ELR (cell line): ENCODE measurements around the gene SPATA31D4.
A peak's percentile ranks its signal among the peaks of the same experiment; 100 is the strongest.
"Not testable (repeated sequence)": the region's sequence is repeated elsewhere in the genome, so short reads cannot be mapped to it uniquely, and the experiment has no call there.

Source experiments
- DNase-seq: peaks from one replicate; pipeline ENCODE4 v3.0.0-alpha.2; 2015; ENCODE audit warnings: low read depth

Gene SPATA31D4

GRCh38 chr9:81928305-81928704, at the start of gene SPATA31D4:
TSS of gene SPATA31D4 (plus strand) at chr9:81928428. CDS start at chr9:81928514, 86 bp downstream.
- DNase-seq = not testable (repeated sequence)

DNA sequence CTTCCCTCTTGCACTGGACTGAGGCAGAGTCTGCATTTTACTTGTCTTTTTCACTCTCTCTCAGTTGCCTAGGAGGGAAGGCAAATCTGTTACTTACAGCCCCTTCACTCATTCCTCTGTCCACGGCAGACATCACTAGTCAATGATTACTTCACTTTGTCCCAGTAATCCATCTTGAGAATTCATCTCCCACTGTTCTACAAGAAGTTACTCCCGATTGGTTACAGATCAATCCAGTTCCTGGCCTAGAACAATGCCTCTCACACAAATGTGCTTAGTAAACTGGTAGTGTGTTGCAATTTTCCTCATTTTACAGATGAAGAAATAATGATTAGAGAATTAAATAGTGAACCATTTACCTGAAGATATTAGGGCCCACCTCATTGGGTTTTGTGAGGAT, 49.7 kb upstream of the SPATA31D4 start:
- DNase-seq = no peak

GRCh38 chr9:81879501-81879916, 48.7 kb upstream of the SPATA31D4 start:
- peak; percentile 33 for DNase-seq

- DNase-seq = no peak
These were observed 42.6 kb upstream of the SPATA31D4 start for GRCh38 chr9:81885602-81886001.

DNA sequence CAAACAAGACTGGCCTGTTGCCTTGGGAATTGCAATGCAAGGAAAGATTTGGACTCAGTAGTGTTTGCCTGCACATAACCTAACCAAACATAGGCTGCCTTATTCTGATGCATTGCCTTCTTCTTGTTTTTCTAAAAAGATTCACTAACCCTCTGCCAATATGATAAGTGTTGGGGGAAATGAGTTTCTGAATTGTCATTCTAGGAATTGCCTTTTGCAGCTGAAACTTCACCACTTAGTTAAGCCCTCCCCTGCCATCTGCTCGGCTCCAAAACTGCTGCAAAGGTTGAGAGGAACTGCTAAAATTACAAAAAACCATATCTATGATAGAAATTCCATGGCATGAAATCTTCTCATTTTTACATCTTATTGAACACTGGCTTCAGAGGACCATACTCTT, 41.6 kb upstream of the SPATA31D4 start:
- no peak for DNase-seq

DNA sequence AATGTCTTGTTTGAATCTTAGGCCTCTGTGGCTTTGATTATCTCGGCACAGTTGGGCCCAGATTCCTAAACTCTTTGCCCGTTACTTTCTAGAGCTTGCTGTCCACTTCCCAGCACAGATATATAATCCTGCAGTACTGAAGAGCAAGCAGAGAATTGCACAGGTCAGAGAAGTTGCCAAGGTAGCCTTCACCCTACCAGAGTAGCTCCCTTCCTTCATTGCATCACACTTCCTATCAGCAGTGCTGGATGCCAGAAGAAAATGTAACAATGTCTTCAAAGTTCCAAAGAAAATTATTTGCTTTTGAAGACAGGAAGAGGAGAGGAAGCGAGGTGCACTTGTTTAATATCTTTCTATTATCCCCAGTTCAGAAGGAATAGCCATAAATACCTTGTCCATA, 38.1 kb upstream of the SPATA31D4 start:
- DNase-seq = no peak

GRCh38 chr9:81892440-81892839, 35.8 kb upstream of the SPATA31D4 start:
- no peak for DNase-seq

DNA sequence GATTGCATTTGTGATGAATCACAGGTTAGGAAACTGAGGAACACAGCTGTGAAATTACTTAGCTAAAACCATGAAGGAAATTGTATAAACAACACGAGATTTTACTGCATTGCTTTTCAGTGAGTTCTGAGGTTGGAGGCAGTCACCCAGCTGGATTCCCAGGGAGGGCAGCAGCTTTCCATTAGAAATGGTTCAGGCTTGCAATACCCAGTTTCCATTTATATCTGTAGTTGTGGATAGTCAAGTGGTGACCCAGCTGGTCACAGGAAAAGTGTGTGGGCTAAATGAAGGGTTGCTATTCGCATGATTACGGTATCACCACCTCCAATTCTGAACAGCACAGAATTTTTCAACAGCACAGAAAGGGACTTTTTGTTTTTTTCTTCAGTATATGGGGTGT, 34.3 kb upstream of the SPATA31D4 start:
- no peak for DNase-seq

DNA sequence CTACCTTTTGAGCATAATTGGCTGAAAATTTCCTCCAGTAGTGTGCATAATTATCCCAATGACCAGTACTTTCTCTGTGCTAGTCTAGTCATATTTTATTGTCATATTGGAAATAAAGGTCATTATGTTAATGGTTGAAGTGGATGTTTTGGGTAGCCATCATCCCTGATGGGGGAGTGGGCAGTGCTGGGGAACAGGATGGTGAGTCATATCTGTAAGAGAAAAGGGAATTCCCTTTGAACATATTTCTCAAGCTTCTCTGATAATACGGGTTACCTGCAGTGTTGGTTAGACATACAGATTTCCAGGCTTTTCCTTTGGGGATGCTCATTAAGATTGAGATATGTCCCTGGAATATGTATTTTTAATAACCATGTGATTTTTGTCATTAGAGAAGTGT, 33.3 kb upstream of the SPATA31D4 start:
- DNase-seq = peak; percentile 39

GRCh38 chr9:81896070-81896469, 32.2 kb upstream of the SPATA31D4 start:
- DNase-seq = peak; percentile 30

GRCh38 chr9:81898851-81899250, 29.4 kb upstream of the SPATA31D4 start:
- no peak for DNase-seq

DNA sequence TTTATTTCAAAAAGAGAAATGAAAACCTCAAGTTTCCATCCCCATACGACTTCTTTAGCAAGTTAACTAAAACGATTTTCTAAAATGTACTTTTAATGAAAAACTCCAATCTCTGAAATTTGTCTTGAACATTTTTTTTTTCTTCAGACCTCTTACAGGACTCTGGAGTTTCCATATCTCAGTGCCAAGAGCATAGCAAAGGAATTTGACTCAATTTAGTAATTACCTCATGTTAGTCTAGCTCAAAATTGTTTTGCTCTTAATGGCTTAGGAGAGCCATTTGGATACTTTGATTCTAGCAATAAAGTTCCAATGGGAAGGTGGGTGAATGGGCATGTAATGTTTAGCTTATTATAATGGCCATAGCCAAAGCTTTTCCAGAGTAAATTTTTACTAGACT, 26.0 kb upstream of the SPATA31D4 start:
- DNase-seq = no peak

GRCh38 chr9:81902626-81903025, 25.6 kb upstream of the SPATA31D4 start:
- DNase-seq = peak; percentile 44

DNA sequence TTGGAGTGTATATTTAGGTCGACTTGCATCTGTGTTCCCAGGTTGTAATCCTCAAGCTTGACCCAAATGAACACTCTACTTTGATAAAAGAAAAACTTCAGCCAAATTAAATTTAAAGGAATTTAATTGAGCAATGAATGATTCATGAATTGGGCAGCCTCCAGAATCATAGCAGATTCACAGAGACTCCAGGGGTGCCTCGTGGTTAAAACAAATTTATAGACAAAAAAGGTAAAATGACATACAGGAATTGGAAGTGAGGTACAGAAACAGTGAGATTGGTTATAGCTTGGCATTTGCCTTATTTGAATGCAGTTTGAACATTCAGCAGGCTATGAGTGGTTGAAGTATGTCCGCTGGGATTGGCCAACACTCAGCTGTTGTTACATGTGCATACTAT, 21.6 kb upstream of the SPATA31D4 start:
- peak; percentile 24 for DNase-seq

DNA sequence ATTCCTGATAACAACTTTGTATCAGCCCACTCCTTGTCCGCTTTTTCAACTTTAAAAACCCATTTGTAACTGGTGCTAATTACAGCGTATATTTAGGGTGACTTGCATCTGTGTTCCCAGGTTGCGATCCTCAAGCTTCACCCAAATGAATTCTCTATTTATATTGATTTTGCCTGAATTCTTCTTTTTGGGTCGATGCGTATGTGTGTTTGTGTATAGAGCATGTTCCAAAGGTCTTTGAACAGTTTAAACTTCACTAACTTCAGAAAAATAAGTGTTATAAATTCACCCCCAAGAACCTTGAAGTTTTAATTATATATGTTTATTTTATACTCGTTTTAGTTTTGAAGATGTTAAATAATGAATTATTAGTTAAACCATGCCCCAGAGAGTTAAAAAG, 16.1 kb upstream of the SPATA31D4 start:
- no peak for DNase-seq

- DNase-seq = no peak
These were observed 12.3 kb upstream of the SPATA31D4 start for GRCh38 chr9:81915801-81916505.

GRCh38 chr9:81918507-81918906, 9.7 kb upstream of the SPATA31D4 start:
- not testable (repeated sequence) for DNase-seq

DNA sequence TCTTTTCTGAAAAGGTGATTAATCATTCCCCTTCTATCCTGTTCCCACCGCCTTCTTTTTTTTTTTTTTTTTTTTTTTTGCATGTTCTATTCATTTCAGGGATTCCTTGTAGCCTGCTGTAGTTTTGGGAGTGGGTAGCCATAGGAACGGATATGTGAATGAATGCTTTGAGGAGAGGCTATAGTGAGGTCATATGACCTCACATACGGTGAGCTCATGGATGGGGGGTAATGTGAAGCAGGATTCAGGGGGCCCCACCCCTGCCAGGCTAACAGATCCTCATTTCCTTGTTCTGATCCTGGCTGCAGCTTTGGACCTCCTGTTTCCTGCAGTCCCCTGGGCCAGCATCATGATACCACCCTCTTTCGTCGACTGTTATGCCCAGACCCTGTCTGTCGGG, 1.9 kb downstream of the SPATA31D4 start:
- not testable (repeated sequence) for DNase-seq

DNA sequence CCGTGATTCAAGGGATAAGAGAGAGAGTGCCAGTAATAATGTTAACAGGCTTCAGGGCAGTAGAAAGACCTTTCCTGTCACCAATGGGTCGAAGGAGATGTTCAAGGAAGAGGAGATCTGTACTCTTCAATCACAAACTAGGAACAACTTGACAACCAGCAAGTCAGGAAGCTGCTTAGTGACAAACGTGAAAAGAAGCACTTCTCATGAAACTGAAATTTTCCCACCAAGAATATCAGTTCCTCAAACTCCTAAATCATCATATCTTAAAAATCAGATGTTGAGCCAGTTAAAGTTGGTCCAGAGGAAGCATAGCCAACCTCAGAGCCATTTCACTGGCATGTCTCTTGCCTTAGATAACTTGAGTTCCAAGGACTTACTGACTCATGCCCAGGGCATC, 5.3 kb downstream of the SPATA31D4 start:
- not testable (repeated sequence) for DNase-seq

DNA sequence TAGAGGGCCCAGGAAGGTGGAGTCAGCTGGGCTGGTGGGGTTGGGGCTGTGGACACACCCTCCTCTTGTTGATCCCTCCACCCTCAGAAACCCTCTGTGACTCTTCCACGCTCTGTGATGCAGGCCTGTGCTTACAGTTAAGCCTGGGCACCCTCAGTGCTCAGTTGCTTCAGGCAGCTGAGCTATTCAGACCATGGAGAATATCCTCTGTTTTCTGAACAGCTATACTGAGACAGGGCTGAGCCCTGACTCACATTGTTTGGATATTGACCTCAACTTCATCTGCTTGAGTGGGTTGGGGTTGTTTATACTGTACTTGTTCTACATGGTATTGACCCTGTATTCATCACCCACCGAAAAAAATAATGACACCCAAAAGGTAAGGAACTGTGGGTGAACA, 15.2 kb downstream of the SPATA31D4 start, which contains the start of gene SPATA31D3:
Gene SPATA31D3, plus strand, starts transcription at position 108 of the 400 bp plus-strand sequence. Its CDS starts 86 bp downstream, at position 194.
- DNase-seq = not testable (repeated sequence)

- DNase-seq = not testable (repeated sequence)
These were observed 20.4 kb downstream of the SPATA31D4 start for GRCh38 chr9:81948650-81949049.

- no peak for DNase-seq
These were observed 24.9 kb downstream of the SPATA31D4 start for GRCh38 chr9:81953096-81953495.

- DNase-seq = no peak
These were observed 27.4 kb downstream of the SPATA31D4 start for GRCh38 chr9:81955625-81956024.
